Cortex of kidney (tissue), 1 donor: Measurements from ENCODE around the gene BCL2.

Experiments used
- DNase-seq: peaks from one replicate; lab custom pipeline; 2025; lab: John Stamatoyannopoulos, UW

The BCL2 gene

GRCh38 chr18:63140038-63140450 lies 179.5 kb downstream of the BCL2 start:
- no peak for DNase-seq

GRCh38 chr18:63138436-63139340 lies 180.9 kb downstream of the BCL2 start:
- no peak for DNase-seq

- DNase-seq = no peak
Observed at GRCh38 chr18:63137999-63138435, 181.6 kb downstream of the BCL2 start.

GRCh38 chr18:63135101-63135500 lies 184.5 kb downstream of the BCL2 start:
- DNase-seq = no peak

DNA sequence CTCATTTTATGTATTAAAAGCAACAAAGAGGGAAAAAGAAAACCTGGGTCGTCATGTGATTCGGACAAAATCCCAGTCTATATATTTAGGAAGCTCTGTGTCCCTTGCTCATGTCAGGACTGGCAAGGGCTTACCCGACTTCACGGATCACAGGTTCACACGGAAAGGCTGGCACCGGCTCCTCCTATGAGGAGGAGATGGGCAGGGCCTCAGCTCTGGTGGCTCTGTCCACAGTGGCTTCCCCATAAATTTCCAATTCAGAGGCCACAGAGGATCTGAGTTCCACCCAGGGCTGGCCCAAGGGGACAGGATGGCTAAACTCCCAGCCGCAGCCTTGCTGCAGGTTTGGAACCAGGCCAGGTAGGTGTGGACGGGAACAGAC lies 186.8 kb downstream of the BCL2 start:
- no peak for DNase-seq

GRCh38 chr18:63131959-63132818 lies 187.4 kb downstream of the BCL2 start:
- DNase-seq = no peak

GRCh38 chr18:63131106-63131958 lies 188.2 kb downstream of the BCL2 start:
- no peak for DNase-seq

GRCh38 chr18:63130176-63130575 lies 189.4 kb downstream of the BCL2 start:
- DNase-seq = no peak

DNA sequence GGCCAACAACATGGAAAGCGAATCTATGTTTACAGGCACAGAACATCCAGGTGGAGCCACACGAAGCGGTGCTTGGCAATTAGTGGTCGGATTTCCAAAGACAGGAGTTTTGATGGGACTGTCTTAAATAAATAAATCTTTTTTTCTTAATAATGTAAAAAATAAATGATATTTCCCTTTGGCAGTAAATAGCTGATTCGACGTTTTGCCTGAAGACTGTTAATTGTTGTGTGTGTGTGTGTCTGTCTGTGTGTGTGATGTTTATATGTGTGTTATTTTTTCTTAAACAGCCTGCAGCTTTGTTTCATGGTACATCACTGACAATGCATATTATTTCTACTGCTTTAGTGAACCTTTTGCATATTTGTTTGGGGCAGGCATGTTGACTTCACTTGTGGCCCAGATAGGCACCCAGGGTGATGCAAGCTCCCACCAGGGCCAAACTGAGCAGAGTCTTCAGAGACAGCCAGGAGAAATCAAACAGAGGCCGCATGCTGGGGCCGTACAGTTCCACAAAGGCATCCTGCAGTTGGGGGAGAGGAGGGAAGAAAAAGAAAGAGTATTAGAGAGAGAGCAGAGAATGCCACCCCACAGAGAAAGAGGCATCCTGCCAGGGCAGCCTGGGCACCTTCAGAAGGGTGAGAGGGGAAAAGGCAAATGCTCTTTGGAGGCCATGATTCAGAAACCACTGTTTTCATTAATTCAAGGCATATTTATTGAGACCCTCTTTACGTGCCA lies 191.2 kb downstream of the BCL2 start:
- no peak for DNase-seq

- DNase-seq = no peak
Observed at GRCh38 chr18:63126134-63127069, 193.2 kb downstream of the BCL2 start.

- DNase-seq = no peak
Observed at GRCh38 chr18:63120620-63121019, 198.9 kb downstream of the BCL2 start.

DNA sequence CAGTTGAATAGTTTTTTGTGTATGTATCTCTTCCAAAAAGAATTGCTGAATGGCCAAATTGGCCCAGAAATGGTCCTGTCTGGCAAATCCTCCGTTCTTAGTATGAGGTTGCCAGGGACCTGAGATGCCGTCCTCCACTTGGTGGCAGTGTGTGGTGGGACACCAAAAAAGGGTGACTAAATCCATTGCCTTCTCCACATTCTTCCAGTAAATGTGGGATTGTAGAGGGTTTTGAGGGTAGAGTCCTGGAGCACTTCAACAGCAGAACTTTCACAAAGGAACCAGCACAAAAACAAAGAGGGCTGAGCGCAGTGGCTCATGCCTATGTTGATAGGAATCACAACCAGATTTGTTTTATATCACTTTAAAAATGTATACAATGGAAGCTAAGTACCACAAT lies 199.9 kb downstream of the BCL2 start:
- no peak for DNase-seq

GRCh38 chr18:63113899-63114565 lies 205.5 kb downstream of the BCL2 start:
- DNase-seq = no peak

- DNase-seq = no peak
Observed at GRCh38 chr18:63112706-63113105, 206.9 kb downstream of the BCL2 start.

- no peak for DNase-seq
Observed at GRCh38 chr18:63111671-63112402, 207.7 kb downstream of the BCL2 start.

DNA sequence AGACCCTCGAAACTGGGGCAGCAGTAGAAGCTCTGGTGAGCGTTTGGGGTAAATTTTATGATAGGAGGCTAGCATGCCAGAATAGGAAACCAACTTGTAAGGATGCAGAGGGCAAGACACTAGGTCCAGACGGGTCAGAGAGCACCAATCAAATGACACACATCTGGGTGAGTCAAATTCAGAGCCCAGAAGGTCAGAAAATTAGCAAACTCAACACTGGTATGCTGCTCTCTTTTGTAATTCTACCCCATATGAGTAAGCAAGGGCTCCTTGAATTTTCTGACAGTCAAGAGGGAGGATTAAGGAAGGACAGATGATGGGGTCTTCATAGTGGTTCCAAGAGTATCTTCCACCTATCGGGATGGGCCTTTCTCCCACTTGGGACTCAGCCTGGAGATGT lies 209.8 kb downstream of the BCL2 start:
- DNase-seq = no peak

DNA sequence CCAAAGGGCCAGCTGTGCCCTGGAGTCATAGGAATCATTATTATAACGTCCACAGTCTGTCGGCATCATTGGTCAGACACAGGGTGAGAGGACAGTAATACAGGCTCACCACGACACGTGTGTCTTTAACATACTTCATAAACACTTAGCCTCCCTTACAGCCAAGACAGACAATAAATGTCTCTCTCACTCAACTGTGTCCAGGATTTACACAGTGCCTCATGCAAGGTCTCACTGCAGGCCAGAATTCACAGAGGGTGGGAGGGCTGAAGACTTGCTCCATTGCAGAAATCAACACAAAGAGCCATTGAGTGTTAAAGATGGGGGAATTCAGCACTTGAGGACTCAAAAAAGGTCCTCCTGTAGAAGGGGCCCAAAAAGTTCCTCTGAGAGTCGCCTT lies 210.5 kb downstream of the BCL2 start:
- no peak for DNase-seq

GRCh38 chr18:63107931-63108330 lies 211.6 kb downstream of the BCL2 start:
- DNase-seq = no peak
